HG03457 (cell line): ENCODE results near the gene CCDC71.

Source experiments
- ATAC-seq: cut with Tn5 transposase; IDR thresholded peaks from one replicate; pipeline ENCODE4 v1.9.1; 2021; ENCODE audit warnings: moderate number of reproducible peaks; ENCODE audit not compliant: unreplicated experiment

The CCDC71 gene

GRCh38 chr3:49170744-49171118 is 4.6 kb upstream of the CCDC71 start:
- ATAC-seq, result no peak

DNA sequence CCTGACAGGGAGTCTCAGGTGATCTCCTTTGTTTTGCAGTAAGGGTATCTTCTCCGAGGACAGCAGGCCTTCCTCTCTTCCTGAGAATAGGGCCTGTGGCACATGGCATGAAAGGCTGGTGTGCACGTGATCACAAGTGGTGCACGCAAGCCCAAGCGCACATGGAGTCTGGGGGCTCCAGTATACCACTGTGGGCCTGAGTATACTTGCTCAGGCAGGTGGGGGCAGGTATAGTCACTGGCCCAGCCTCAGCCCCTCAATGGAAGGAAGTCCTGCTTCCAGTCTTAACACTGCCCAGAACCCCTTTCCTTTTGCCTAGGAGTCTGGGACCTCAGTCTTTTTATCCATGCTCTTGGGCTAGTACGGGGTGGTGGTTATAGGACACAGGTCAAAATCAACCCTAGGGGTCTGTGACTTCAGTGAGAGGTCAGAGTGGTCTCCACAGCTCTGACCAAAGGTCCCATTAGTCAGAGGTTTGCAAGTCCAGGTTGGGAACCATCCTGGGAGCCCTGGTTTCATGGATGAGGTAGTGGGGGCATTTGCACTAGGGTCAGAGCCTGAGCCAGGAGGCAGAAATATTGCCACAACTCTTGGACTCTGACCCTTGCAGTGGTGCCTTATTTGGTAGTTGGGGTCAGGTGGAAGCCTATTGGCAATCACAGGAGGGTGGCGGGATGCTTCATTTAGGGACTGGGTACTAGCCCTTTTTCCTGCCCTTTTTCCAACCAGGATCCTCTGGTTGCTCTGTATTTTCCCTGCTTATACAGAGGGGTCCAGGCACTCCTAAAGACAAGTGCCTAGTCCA is 823 bp upstream of the CCDC71 start:
- ATAC-seq, result no peak

GRCh38 chr3:49164983-49165720 is 979 bp downstream of the CCDC71 start:
- no peak for ATAC-seq

DNA sequence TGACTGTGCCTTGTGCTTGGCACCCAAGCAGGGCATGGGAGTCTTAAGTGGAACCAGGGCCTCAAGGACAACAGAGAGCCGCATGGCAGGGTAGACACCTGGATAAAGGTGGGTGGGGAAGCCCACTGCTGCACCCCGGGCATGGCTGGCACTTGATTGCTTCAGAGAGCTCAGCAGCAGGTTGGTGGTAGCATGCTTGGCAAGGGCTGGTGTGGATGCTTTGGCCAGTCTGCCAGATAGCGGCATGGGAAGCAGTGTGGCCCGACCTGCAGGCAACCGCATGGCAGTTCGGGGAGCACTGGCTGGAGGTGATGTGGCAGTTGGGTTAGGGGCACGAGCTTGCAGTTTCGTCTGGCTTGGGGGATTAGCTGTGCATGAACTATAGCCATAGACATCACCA is 2.5 kb downstream of the CCDC71 start:
- ATAC-seq, result no peak

GRCh38 chr3:49162751-49163419 is 3.2 kb downstream of the CCDC71 start:
- no peak for ATAC-seq

DNA sequence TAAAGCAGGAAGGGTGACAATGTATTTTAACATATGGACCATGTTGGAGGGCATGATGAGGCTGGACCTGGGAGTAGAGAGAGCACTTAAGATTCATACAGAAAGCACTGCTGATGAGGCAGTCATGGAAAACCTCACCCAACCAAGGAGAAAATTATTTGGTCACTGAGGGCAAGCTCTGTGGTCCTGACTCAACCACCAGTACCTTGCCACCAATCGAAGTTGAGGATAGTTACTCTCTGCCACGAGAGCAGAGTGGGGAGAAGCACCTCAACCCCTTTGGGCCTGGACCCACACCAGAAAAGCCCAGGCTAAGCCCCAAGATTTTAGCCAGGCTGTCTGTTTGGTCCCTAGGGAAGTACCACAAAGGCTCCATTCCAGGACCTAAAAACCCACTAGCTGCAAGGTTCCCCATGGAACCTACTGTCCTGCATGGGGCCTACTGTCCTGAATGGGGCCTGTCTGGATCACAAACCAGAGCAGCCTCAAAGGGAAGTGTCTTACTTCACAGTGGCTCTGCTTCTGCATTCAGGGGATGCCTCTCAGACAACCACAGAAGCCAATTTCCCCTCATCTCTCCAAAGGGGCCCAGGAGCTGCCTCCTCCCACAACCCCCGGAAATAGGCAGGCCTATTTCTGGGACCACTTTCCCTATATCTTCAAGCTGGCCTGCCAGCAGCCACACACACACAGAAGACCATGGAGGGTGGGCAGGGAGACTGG is 4.2 kb downstream of the CCDC71 start:
- no peak for ATAC-seq

- ATAC-seq, result no peak
These were observed 4.9 kb downstream of the CCDC71 start for GRCh38 chr3:49161197-49161596.

DNA sequence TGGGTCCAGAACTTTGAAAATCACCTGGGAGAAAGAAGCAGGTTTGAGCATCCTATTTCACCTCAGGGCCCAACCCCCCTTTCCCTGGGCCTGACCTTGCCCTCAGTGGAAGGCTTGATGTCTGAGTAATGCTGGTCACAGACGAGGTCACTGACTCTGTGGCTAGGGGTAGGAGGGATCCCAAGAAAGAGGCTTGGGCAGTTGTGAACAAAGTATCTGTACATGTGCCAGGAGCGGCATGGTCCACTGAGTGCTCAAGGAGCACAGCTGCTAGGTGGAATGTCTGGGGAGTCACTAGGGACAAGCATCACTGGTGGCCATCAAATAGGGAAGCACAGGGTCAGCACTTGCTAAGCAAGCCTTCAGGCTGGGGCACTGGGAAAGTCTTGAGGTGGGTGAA is 7.3 kb downstream of the CCDC71 start:
- ATAC-seq, result no peak

GRCh38 chr3:49158103-49158709 is 7.9 kb downstream of the CCDC71 start:
- no peak for ATAC-seq

DNA sequence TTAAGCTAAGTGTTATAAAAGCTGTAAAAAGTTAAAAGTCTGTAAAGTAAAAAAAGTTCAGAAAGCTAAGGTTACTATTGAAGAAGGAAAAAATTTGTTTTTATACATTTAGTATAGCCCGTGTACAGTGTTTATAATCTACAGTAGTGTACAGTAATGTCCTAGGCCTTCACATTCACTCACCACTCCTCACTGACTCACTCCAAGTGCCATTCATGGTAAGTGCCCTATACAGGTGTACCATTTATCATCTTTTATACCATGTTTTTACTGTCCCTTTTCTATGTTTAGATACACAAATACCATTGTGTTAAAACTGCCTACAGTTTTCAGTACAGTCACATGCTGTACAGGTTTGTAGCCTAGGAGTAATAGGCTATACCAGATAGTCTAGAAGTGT is 8.8 kb downstream of the CCDC71 start:
- no peak for ATAC-seq

DNA sequence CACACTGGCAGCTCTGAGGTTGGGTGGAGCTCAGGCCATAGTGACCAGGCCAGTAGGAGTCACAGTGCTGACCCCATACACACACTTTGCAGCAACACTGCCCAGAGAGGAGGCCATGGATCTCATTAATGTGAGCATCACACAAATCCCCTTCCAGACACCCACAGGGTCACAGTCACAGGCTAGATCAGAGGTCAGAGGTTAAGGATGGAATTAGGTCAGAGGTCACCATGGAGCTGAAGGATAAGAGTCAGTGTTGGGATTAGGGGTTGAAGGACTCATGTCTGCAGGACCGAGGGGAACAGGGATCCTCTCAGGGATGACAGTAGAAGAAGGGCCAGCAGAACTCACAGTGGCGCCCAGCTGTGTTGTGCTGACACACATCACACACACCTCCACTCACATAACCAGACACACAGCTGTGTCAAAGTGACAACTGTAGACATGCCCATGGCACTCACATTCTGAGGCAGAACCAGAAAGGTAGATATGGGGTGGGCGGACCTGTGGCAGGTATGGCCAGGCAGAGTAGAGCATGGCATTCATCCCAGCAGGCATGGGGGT is 12.7 kb downstream of the CCDC71 start:
- ATAC-seq, result no peak

DNA sequence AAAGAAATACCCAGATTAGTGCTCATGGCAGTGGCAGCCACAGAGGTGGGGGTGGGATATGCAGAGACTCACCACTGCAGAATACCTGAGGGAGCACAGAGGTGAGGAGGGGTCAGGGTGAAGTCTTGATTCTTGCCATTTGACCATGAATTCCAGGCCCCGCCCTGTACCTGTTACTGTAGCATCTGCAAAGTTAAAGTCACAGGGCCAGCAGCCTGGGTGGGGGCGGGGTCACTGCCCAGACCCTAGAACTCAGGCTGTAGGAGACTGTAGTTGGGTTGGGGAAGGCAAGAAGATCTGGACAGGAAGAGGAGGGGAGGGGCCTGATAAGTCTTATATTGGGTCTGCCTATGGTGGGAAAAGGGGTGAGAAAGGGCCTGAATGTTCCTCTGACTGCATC is 14.5 kb downstream of the CCDC71 start:
- no peak for ATAC-seq

- no peak for ATAC-seq
These were observed 18.0 kb downstream of the CCDC71 start for GRCh38 chr3:49148159-49148558.

- no peak for ATAC-seq
These were observed 26.1 kb downstream of the CCDC71 start for GRCh38 chr3:49140080-49140479.

DNA sequence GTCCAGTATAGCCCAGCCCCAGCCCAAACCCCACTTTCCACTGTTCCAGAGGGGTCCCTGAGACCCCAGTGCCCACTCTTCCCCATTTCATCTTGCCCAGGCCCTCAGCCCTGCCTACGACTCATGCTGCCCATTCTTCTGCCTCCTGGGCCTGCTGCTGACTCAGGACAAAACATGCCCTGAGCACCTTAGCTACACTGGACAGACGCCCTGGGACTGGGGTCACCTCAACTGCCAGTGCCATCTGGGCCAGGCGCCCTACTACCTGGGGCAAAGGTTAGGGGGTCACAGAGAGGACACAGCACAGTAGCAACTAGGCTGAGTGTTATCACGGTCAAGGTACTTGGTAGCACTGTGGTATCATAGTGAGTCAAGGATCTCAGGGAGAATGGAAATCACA is 30.6 kb downstream of the CCDC71 start:
- ATAC-seq, result no peak

DNA sequence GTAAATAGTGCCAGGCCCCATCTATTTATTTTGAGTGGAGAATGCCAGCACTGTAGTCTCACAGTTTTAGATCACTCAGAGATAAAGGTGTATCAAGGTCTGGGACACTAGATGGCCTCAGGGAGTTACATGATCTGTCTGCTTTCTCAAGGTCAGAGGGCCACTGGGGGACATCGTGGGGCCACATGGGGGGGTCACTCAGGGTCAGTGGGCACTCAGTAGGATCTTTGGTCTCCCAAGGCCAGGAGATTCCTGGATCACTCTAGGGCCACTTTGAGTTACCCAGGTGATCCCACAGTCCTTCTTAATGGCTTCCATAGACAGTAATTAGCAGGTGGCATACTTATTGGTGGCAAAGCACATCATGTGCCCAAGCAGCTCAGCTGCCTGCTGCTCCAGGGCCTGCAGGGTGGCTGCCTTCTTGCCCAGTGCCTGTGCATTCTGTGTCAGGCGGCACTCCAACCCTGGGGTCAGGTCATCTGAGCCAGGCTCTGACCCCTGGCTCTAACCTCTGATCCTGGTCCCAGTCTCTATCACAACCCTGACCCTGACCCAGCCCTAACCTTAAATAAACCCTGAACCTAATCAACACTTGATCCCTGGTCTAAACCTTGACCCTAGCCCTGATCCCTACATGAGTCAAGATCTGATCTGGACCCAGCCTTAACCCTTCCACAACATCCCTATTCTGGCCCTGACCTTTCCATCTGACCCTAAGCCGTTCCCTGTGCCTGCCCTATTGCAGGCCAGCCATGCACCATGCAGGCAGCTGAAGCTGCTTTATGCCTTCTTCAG is 31.5 kb downstream of the CCDC71 start:
- ATAC-seq, result no peak

DNA sequence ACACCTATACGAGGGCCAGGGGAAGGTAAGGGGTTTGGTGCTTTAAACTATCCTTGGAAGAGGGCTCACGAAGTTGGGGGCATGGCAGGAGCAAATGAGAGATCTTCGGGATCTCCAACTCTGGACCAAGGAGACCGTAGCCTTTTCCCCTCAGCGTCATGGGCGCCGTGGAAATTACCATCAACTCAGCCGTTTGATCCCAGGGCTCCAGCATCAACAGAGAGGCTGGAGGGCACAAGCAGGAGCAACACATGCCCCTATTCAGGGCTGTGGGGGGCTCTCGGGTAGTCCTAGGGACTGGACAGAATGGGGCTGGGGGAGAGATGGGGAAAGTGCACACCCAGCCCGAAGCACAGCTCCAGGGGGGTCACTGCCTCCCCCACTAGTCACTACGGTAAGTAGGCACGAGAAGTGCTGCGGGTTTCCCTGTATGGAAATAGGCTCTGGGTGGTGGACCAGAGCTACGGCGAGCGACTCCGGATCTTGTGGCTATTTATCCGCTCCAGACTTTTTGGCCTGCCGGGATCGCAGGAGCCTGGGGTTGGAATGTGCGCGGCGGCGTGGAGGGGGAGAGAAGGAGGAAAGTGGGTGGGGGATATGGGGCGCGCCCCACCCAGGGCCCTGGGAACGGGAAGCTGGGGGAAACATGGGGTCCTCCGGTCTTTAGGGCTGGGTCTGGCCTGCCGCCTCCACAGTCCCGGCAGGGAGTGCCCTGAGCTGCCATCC is 32.7 kb downstream of the CCDC71 start:
- no peak for ATAC-seq

DNA sequence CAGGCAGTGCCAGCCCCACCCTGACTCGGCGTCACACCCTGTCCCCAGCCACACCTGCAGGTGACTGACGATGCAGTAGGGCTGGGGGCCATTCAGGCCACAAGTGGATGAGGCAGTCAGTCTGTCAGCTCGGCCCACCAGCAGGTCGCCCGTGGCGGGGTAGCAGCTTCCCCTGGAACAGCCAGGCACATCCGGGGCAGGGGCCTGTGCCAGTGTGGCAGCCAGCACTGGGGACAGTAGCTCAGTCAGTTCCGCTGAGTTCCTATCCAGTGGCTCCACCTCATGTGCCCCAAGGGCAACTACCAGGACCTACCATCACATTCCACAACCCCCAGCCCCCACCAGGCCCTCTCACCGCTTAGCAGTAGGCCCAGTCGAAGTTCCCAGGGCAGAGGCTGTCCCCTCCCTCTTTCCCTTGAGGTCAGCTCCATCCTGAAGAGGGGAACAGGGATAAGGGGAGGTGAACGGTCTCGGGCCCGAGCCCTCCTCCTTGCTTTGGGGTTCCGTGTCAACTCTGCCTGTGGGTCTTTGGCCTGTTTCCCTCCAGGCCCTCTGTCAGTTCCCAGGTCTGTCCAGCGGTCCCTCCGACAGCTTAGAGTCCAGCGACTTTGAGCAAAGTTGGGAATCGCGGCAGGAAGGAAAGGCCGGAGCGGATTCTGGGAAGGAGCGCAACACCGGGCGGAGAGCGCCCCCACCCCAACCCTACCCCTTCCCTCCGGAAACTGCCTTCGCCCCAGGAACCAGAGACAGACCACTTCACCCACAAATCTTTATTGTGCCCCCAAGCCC is 33.5 kb downstream of the CCDC71 start, which contains the start of gene LAMB2:
Gene LAMB2 (minus strand): TSS at position 614 of the 789 bp plus-strand sequence. CDS start 183 bp downstream, at position 431.
- ATAC-seq, result no peak
